Muscle layer of colon (tissue), 2 donors: ENCODE data around the gene TBC1D4.
"Not testable (repeated sequence)": the region's sequence is repeated elsewhere in the genome, so short reads cannot be mapped to it uniquely, and the experiment has no call there.

Experiments used
- H3K27ac ChIP-seq: one replicate; pipeline ENCODE4 v1.7.0; 2013; ENCODE audit warnings: low read depth, mild to moderate bottlenecking, low read length, moderate library complexity
- H3K27me3 ChIP-seq, 2 donors: one replicate each; pipeline ENCODE4 v1.7.0; 2013; ENCODE audit warnings: low read length in 2 of 2, mild to moderate bottlenecking in 2 of 2; ENCODE audit not compliant: insufficient read depth in 2 of 2, control insufficient read depth in 1 of 2
- H3K36me3 ChIP-seq: one replicate; pipeline ENCODE4 v1.7.0; 2013; ENCODE audit warnings: mild to moderate bottlenecking, low read length; ENCODE audit not compliant: insufficient read depth
- H3K4me1 ChIP-seq: one replicate; pipeline ENCODE4 v1.7.0; 2013; ENCODE audit warnings: mild to moderate bottlenecking, low read length; ENCODE audit not compliant: insufficient read depth
- H3K4me3 ChIP-seq, 2 donors: one replicate each; pipeline ENCODE4 v1.7.0; 2013; ENCODE audit warnings: low read length in 2 of 2, low read depth in 1 of 2, mild to moderate bottlenecking in 1 of 2, moderate library complexity in 1 of 2
- H3K9ac ChIP-seq: one replicate; pipeline ENCODE4 v1.7.0; 2013; ENCODE audit warnings: low read length
- H3K9me3 ChIP-seq: one replicate; pipeline ENCODE4 v1.7.0; 2013; ENCODE audit warnings: mild to moderate bottlenecking, low read length
- donor health status: abdominal sarcoma.
- donor health status: Adenocarcinoma of cecum.

Gene TBC1D4

GRCh38 chr13:75303263-75303662 is 178.7 kb downstream of the TBC1D4 start:
- Histone ChIP-seq H3K9me3 (no peaks in the 10 kb centered on the region), H3K4me3 (no peak overlapping the region), H3K4me1 (peaks cover 3% of the 10 kb centered on the region), H3K36me3 (no peaks in the 10 kb centered on the region), H3K9ac (no peak overlapping the region), H3K27ac (no peak overlapping the region), H3K27me3 (no peaks in the 10 kb centered on the region)

GRCh38 chr13:75302071-75302698 is 179.8 kb downstream of the TBC1D4 start:
- Histone ChIP-seq H3K36me3 (no peaks in the 10 kb centered on the region), H3K27ac (no peak overlapping the region), H3K9me3 (no peaks in the 10 kb centered on the region), H3K9ac (no peak overlapping the region), H3K4me3 (no peak overlapping the region), H3K27me3 (no peaks in the 10 kb centered on the region), H3K4me1 (no peaks in the 10 kb centered on the region)

GRCh38 chr13:75299913-75300862 is 181.8 kb downstream of the TBC1D4 start:
- Histone ChIP-seq H3K4me3 (no peak overlapping the region), H3K27me3 (no peaks in the 10 kb centered on the region), H3K36me3 (no peaks in the 10 kb centered on the region), H3K4me1 (no peaks in the 10 kb centered on the region), H3K9ac (no peak overlapping the region), H3K27ac (no peak overlapping the region), H3K9me3 (no peaks in the 10 kb centered on the region)

GRCh38 chr13:75299246-75299645 is 182.7 kb downstream of the TBC1D4 start:
- Histone ChIP-seq H3K9ac (no peak overlapping the region), H3K4me3 (no peak overlapping the region), H3K9me3 (no peaks in the 10 kb centered on the region), H3K27ac (no peak overlapping the region), H3K27me3 (no peaks in the 10 kb centered on the region), H3K4me1 (no peaks in the 10 kb centered on the region), H3K36me3 (no peaks in the 10 kb centered on the region)

- no peaks in the 10 kb centered on the region for H3K4me1 ChIP-seq
- H3K36me3 ChIP-seq = no peaks in the 10 kb centered on the region
- no peak overlapping the region for H3K4me3 ChIP-seq
- no peaks in the 10 kb centered on the region for H3K27me3 ChIP-seq
- no peaks in the 10 kb centered on the region for H3K9me3 ChIP-seq
- no peak overlapping the region for H3K9ac ChIP-seq
- no peak overlapping the region for H3K27ac ChIP-seq
Observed at GRCh38 chr13:75296641-75297040, 185.3 kb downstream of the TBC1D4 start.

GRCh38 chr13:75295201-75295600 is 186.8 kb downstream of the TBC1D4 start:
- H3K4me3 ChIP-seq = no peak overlapping the region
- no peaks in the 10 kb centered on the region for H3K4me1 ChIP-seq
- H3K36me3 ChIP-seq = no peaks in the 10 kb centered on the region
- H3K9ac ChIP-seq = no peak overlapping the region
- H3K27me3 ChIP-seq = no peaks in the 10 kb centered on the region
- no peaks in the 10 kb centered on the region for H3K9me3 ChIP-seq
- no peak overlapping the region for H3K27ac ChIP-seq

DNA sequence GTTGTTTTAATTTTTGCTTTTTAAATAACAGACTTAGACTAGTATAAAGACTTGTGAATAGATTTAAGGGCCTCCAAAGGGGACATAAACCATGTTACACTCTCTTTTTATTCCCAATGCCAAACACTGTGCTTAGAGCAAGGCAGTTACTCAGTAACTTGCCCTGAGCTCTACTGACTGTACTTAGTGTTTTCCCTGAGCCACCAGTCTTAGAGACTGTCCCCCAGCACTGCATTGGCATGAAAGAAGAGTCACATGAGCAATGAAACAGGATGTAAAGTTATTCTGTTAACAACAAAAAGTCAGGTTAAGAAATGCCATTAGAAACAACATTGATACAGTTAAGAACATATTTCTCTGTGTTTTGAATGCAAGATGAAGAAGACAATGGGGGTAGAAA is 187.9 kb downstream of the TBC1D4 start:
- no peaks in the 10 kb centered on the region for H3K4me1 ChIP-seq
- H3K27ac ChIP-seq = no peak overlapping the region
- no peaks in the 10 kb centered on the region for H3K27me3 ChIP-seq
- H3K9ac ChIP-seq = no peak overlapping the region
- no peaks in the 10 kb centered on the region for H3K36me3 ChIP-seq
- no peak overlapping the region for H3K4me3 ChIP-seq
- H3K9me3 ChIP-seq = no peaks in the 10 kb centered on the region

DNA sequence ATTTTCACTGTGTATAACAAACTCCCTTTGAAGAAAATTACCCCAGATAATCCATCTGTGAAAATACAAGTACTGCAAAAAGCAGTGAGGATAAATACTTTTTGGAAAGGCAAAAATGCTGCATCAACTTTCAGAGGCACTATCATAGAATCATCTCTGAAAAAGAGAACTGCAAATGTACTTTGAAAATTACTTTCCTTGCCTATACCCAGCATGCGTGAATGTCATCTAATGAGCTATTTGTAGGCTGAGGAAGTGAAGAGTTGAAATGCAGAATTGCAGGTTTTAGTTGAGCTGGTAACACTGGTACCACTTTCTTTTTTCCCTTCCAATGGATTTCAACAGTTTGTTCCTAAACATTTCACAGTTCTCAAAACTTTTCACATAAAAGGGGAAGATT is 196.7 kb downstream of the TBC1D4 start:
- Histone ChIP-seq H3K9ac (no peak overlapping the region), H3K4me1 (no peaks in the 10 kb centered on the region), H3K36me3 (peaks cover 18% of the 10 kb centered on the region), H3K27me3 (no peaks in the 10 kb centered on the region), H3K4me3 (no peak overlapping the region), H3K27ac (no peak overlapping the region), H3K9me3 (no peaks in the 10 kb centered on the region)

DNA sequence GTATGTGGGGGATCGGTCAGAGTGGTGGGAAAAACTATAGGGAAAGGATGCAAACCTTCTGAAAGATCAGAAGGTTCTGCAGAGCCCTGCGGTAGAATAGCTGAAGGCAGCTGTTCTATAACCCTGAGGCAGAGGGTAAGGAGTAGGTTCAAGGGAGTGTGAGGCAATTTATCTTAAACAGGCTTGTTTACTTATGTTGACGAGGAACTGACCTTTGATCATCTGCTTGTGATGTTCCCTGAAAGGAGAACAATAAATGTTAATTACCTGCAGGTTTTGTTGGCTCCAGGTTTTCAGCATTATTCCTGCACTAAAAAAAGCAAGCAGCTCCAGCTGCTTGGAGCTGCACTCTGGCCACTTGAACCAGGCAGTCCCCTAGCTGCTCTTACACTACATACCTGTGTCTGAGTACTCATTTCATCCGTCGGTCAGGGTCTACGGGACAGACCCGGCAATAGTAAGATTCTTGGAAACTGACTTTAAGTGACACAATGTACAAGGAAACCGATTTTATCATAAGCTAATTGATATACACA is 202.1 kb downstream of the TBC1D4 start:
- H3K9ac ChIP-seq = no peak overlapping the region
- H3K4me3 ChIP-seq = no peak overlapping the region
- H3K27me3 ChIP-seq = no peaks in the 10 kb centered on the region
- H3K36me3 ChIP-seq = no peaks in the 10 kb centered on the region
- H3K4me1 ChIP-seq = no peaks in the 10 kb centered on the region
- no peaks in the 10 kb centered on the region for H3K9me3 ChIP-seq
- H3K27ac ChIP-seq = no peak overlapping the region

DNA sequence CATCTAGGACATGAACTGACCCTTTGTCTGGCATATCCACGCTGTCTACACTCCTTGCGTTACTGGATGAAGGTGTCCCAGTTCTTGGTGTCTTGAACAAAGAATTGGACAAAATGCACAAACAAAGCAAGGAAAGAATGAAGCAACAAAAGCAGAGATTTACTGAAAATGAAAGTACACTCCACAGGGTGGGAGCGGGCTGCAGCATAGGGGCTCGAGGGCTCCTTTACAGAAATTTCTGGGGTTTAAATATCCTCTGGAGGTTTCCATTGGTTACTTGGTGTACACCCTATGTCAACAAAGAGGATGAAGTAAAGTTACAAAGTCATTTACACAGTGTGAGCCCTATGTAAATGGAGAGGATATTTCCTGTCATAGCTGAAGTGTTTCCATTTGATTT is 208.3 kb downstream of the TBC1D4 start:
- not testable (repeated sequence) for H3K27me3 ChIP-seq, H3K36me3 ChIP-seq, H3K27ac ChIP-seq, H3K4me3 ChIP-seq, H3K9ac ChIP-seq, H3K4me1 ChIP-seq, H3K9me3 ChIP-seq

DNA sequence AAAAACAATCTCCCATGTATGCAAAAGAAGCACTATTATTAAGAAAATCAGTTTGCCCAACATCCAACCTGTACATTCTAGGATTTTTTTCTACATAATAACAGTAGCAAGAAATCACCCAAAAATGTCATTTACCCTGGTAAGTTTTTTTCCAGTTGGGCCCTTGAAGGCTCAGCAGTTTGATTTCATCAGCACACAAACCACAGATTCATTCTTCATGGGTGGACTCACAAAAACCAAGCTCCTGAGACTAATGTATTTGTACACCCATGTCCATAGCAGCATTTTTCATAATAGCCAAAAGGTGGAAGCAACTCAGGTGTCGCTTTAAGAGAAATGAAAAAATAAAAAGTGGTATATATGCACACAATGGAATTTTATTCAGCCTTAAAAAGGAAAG is 210.1 kb downstream of the TBC1D4 start:
- Histone ChIP-seq H3K4me1 (no peaks in the 10 kb centered on the region), H3K9me3 (no peaks in the 10 kb centered on the region), H3K4me3 (no peak overlapping the region), H3K9ac (no peak overlapping the region), H3K27me3 (no peaks in the 10 kb centered on the region), H3K27ac (no peak overlapping the region), H3K36me3 (no peaks in the 10 kb centered on the region)
